Measurements from ENCODE around the gene USP6NL. TPM values are rescaled to one million over a fixed set of nuclear protein-coding genes. Genes with fewer than 3 reads are reported as not detected.

The USP6NL gene
- total and polyA plus RNA-seq, 2 of the 13 experiments (the other 11 are each of a cell fraction or from before 2014, with no cell fraction given): 10.5 to 22.9 TPM

DNA sequence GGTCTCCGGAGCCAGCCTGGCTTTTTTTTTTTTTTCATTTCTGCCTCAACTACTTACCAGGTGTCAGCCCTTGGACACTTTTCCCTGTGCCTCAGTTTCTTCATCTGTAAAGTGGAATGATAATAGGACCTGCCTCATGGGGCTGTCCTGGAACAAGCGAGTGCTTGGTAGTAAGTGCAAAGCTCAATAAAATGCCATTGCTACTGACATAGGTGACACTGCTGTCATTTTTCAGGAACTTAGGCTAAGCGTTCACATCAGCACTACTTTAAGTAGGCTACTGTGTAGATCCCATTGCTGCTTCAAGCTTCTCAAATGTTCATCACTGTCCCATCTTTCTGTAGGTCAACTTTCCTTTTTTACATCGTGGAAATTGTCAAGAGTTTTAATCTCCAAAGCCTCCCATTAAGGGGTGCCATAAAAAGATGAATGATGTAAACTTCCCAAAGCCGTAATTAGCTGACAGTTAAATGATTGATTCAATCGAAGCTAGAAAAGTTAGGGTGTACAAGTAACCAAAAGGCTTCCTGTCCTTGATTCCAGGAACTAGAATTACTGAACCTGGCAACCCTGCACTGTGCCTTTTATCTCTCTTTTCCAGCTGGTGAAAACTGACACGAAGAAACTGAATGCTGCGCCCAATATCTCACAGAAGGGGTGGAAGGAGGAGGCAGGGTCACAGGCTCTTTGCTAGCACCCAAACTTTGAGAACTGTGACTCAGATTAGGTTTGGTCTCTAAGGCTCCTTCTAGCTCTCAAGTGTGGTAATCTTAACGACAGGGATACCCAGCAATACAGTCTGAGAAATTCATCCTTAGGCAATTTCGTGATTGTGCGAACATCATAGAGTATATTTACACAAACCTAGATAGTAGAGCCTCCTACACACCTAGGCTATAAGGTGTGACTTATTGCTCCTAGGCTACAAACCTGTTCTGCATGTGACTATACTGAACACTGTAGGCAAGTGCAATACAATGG lies 861 bp upstream of the USP6NL start (continued):
- TF ChIP-seq, protein P1, sequence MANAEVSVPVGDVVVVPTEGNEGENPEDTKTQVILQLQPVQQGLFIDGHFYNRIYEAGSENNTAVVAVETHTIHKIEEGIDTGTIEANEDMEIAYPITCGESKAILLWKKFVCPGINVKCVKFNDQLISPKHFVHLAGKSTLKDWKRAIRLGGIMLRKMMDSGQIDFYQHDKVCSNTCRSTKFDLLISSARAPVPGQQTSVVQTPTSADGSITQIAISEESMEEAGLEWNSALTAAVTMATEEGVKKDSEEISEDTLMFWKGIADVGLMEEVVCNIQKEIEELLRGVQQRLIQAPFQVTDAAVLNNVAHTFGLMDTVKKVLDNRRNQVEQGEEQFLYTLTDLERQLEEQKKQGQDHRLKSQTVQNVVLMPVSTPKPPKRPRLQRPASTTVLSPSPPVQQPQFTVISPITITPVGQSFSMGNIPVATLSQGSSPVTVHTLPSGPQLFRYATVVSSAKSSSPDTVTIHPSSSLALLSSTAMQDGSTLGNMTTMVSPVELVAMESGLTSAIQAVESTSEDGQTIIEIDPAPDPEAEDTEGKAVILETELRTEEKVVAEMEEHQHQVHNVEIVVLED (CRISPR knock-in tag; IDR thresholded peaks at IDR 0.05; ENCODE audit: borderline replicate concordance): 0 out of 2 replicates have a peak, but pooled peaks have one; percentile 4
- TF ChIP-seq ZNF614 (CRISPR knock-in tag; IDR thresholded peaks at IDR 0.05; ENCODE audit: borderline replicate concordance) (peak; percentile 3; the same call in 1 of the 2 replicates), ZNF382 (CRISPR knock-in tag; IDR thresholded peaks at IDR 0.05; ENCODE audit: borderline replicate concordance) (no peak)

DNA sequence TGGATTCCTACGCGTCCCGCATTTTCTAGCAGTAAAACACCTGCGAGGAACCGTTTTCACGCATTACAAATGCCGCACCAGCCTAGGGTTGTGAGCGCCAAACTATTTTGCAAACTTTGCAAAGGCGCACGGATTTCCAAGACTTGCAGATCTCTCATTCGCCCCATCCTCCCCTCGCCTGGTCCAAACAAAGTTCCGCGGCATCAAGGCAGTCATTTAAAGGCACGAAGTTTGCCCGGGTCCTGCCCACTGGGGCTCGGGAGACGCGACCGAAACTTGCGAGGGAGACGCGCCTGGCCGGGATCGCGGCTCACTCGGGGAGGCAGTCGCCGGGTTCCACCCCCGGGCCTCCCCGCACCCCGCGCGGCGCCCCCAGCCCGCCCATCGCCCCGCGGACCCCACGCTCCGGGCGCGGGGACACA lies 613 bp downstream of the USP6NL start:
- intact Hi-C loops (cut with micrococcal nuclease; ENCODE audit: unreplicated experiment) (loop anchor here (1.0 to 5.0 kb wide), 3 partner anchors 8 to 146 kb away; no protein-coding TSS in a partner anchor), in situ Hi-C loops (cut with HindIII; ENCODE audit: extremely low pct_ligation_motif_present, low pct_unique_long_range_greater_than_20kb) (loop anchor here (10.0 kb wide), 1 partner anchor 114 kb away; no protein-coding TSS in a partner anchor)
- no TSS peak for BruUV-seq (replicated peaks)
- peaks cover 51% of the 10 kb centered on the region for H3K79me2 ChIP-seq (ENCODE audit: insufficient read depth, low read length)
- peak overlapping the region; percentile 90 to 96 (median 92) for H3K4me3 ChIP-seq (replicated peaks in 1 of 3; ENCODE audit: insufficient read depth in 1 of 3, low read depth in 2 of 3, low read length in 3 of 3)
- H2AFZ ChIP-seq (ENCODE audit: low read length): no peak overlapping the region
- H3K4me1 ChIP-seq (ENCODE audit: insufficient read depth, low read length): peaks cover 67% of the 10 kb centered on the region
- peak overlapping the region; percentile 82 for H3K27ac ChIP-seq (ENCODE audit: extremely low read length, insufficient read depth, low read length)
- FAIRE-seq (no peak), ATAC-seq (no peak; the same call in 1 of the 3 replicates), DNase-seq (ENCODE audit: low spot score) (no peak)
- POLR2A ChIA-PET: no interaction called here
- WGBS (ENCODE audit: low lambda C conversion rate): 0% methylated on average over 11 of the region's 43 CpGs
- CTCF ChIA-PET (ENCODE audit: low intra/inter-chr PET ratio, low total read pairs): no interaction called here
- no peaks in the 10 kb centered on the region for H3K36me3 ChIP-seq (replicated peaks in 1 of 2; ENCODE audit: control insufficient read depth in 1 of 2, insufficient read depth in 2 of 2, low read length in 2 of 2)
- H3K9me3 ChIP-seq (ENCODE audit: low read length): no peaks in the 10 kb centered on the region
- H4K20me1 ChIP-seq (ENCODE audit: insufficient read depth, low read length): no peaks in the 10 kb centered on the region
- H3K9ac ChIP-seq (ENCODE audit: insufficient read depth, low read depth, low read length): peak overlapping the region; percentile 86
- no peaks in the 10 kb centered on the region; a peak in 1 of 5 replicates for H3K27me3 ChIP-seq (ENCODE audit: control insufficient read depth in 1 of 2, insufficient read depth in 2 of 2, low read length in 2 of 2)
- peak overlapping the region; percentile 77 for H3K4me2 ChIP-seq (ENCODE audit: low read depth, low read length)
- no peak for TF ChIP-seq ZZZ3 (CRISPR knock-in tag; IDR thresholded peaks at IDR 0.05; ENCODE audit: borderline replicate concordance)
- TF ChIP-seq MEIS1 (CRISPR knock-in tag; IDR thresholded peaks at IDR 0.05; ENCODE audit: borderline replicate concordance): no peak
- no peak; the same call in 1 of the 2 replicates for TF ChIP-seq HNF4A (CRISPR knock-in tag; IDR thresholded peaks at IDR 0.05)
- no peak for TF ChIP-seq ZNF709 (CRISPR knock-in tag; IDR thresholded peaks at IDR 0.05)
- TF ChIP-seq NONO (IDR thresholded peaks at IDR 0.05): no peak
- TF ChIP-seq NONO (CRISPR knock-in tag; conservative IDR thresholded peaks at IDR 0.05): peak; percentile 11; the same call in 1 of the 2 replicates
- TF ChIP-seq RXRA (CRISPR knock-in tag; IDR thresholded peaks at IDR 0.05): no peak
- 0 out of 2 replicates have a peak, but pooled peaks have one; percentile 32 for TF ChIP-seq ZNF468 (CRISPR knock-in tag; IDR thresholded peaks at IDR 0.05)
- no peak for TF ChIP-seq ZNF432 (CRISPR knock-in tag; IDR thresholded peaks at IDR 0.05; ENCODE audit: borderline replicate concordance)
- TF ChIP-seq SIN3A (IDR thresholded peaks at IDR 0.05; ENCODE audit: borderline replicate concordance, low read depth, low read length): 0 out of 2 replicates have a peak, but pooled peaks have one; percentile 35
- TF ChIP-seq ATRX (CRISPR knock-in tag; IDR thresholded peaks at IDR 0.05; ENCODE audit: borderline replicate concordance): no peak
- no peak for TF ChIP-seq YY1 (IDR thresholded peaks at IDR 0.05; ENCODE audit: insufficient read depth, insufficient replicate concordance, low read depth, low read length)
- TF ChIP-seq NFYC (CRISPR knock-in tag; IDR thresholded peaks at IDR 0.05): no peak
- TF ChIP-seq, protein P2, sequence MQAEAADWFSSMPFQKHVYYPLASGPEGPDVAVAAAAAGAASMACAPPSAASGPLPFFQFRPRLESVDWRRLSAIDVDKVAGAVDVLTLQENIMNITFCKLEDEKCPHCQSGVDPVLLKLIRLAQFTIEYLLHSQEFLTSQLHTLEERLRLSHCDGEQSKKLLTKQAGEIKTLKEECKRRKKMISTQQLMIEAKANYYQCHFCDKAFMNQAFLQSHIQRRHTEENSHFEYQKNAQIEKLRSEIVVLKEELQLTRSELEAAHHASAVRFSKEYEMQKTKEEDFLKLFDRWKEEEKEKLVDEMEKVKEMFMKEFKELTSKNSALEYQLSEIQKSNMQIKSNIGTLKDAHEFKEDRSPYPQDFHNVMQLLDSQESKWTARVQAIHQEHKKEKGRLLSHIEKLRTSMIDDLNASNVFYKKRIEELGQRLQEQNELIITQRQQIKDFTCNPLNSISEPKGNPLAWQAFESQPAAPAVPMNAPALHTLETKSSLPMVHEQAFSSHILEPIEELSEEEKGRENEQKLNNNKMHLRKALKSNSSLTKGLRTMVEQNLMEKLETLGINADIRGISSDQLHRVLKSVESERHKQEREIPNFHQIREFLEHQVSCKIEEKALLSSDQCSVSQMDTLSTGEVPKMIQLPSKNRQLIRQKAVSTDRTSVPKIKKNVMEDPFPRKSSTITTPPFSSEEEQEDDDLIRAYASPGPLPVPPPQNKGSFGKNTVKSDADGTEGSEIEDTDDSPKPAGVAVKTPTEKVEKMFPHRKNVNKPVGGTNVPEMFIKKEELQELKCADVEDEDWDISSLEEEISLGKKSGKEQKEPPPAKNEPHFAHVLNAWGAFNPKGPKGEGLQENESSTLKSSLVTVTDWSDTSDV (CRISPR knock-in tag; IDR thresholded peaks at IDR 0.05): no peak
- no peak for TF ChIP-seq TBX2 (CRISPR knock-in tag; IDR thresholded peaks at IDR 0.05; ENCODE audit: borderline replicate concordance)

Measured in HepG2 (cell line).